ENCODE results near the gene HEMK1.

- TF ChIP-seq CTCF (IDR thresholded peaks at IDR 0.05) (no peak), POLR2AphosphoS5 (IDR thresholded peaks at IDR 0.05) (no peak)
Measured at GRCh38 chr3:50645378-50645777, 76.1 kb downstream of the HEMK1 start.
